Omental fat pad (tissue), 4 donors: Measurements from ENCODE around the gene BCORL1. TPM values are rescaled to one million over a fixed set of nuclear protein-coding genes. Genes with fewer than 3 reads are reported as not detected.

Source experiments
- ATAC-seq: fragments of 150-250 bp; one replicate; pipeline ENCODE4 v1.9.1; 2016; ENCODE audit warnings: mild to moderate bottlenecking, moderate library complexity; ENCODE audit not compliant: low FRiP score
- DNase-seq: peaks from one replicate; pipeline ENCODE4 v3.0.0-alpha.2; 2019; ENCODE audit warnings: low spot score
- total RNA-seq, 4 donors: library from RNA; depleted of rRNA; stranded (reverse); fragments of >200 nt; gene quantifications; one replicate each; pipeline ENCODE4 v1.1.0, GENCODE V29; 2016
- TF ChIP-seq, protein P1 (sequence below), 3 donors: fragments of 450-650 bp; IDR thresholded peaks; one replicate each; pipeline ENCODE4 v1.5.1; 2016 to 2017; ENCODE audit warnings: antibody characterized with exemption in 3 of 3, mild to moderate bottlenecking in 3 of 3, moderate library complexity in 2 of 3

BCORL1 gene
- total RNA-seq, 4 donors from 2014 or later: 4.9 to 8.0 (median 5.2) TPM

DNA sequence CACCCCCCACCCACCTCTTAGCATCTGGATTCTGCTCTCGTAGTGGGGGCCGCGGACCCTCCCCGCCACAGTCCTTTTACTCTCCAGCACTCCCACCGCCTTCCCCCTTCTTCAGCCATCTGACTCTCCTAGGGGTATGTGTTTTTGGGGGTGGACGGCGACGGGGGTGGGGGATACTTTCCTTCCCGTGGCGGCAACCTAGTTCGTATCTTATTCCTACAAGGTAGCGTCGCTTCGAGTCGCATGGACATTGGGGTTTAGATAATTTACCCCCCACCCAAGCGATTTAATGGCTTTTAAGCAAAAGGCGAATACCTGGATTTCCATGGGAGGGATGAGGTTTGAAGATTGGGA lies 1.3 kb upstream of the BCORL1 start:
- no peak for ATAC-seq
- DNase-seq: no peak
- TF ChIP-seq, protein P1, sequence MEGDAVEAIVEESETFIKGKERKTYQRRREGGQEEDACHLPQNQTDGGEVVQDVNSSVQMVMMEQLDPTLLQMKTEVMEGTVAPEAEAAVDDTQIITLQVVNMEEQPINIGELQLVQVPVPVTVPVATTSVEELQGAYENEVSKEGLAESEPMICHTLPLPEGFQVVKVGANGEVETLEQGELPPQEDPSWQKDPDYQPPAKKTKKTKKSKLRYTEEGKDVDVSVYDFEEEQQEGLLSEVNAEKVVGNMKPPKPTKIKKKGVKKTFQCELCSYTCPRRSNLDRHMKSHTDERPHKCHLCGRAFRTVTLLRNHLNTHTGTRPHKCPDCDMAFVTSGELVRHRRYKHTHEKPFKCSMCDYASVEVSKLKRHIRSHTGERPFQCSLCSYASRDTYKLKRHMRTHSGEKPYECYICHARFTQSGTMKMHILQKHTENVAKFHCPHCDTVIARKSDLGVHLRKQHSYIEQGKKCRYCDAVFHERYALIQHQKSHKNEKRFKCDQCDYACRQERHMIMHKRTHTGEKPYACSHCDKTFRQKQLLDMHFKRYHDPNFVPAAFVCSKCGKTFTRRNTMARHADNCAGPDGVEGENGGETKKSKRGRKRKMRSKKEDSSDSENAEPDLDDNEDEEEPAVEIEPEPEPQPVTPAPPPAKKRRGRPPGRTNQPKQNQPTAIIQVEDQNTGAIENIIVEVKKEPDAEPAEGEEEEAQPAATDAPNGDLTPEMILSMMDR (IDR thresholded peaks at IDR 0.05): no peak

- ATAC-seq (no peak), DNase-seq (no peak)
- TF ChIP-seq, protein P1 (IDR thresholded peaks at IDR 0.05): no peak
Observed at GRCh38 chrX:129981752-129982299, 609 bp upstream of the BCORL1 start.

DNA sequence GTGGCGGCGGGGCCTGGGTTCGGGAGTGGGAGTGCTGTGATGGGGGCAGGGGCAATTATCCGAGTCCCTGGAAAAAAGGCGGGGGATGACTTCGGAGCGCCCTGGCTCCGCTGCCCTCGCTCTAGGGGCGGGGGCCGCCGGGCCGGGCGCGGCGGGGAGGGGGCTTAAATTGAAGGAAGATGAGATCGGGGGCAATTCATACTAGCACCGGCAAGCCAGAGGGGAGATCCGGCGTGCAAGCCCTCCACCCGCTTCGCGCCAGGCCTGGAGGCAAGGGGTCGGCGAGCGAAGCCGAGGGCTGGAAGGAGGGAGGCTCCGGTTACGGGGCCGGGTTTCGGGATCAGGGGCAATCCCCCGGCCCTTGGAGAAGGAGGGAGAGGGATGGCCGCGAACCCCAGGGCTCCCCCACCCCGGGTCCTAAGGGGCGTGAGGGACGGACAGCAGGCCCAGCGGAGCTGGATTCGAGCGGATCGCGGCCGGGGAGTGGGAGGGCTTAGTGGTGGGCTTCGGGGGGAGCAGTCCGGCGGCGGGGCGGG lies 1.2 kb downstream of the BCORL1 start:
- ATAC-seq (no peak), DNase-seq (no peak)
- TF ChIP-seq, protein P1 (IDR thresholded peaks at IDR 0.05): no peak

DNA sequence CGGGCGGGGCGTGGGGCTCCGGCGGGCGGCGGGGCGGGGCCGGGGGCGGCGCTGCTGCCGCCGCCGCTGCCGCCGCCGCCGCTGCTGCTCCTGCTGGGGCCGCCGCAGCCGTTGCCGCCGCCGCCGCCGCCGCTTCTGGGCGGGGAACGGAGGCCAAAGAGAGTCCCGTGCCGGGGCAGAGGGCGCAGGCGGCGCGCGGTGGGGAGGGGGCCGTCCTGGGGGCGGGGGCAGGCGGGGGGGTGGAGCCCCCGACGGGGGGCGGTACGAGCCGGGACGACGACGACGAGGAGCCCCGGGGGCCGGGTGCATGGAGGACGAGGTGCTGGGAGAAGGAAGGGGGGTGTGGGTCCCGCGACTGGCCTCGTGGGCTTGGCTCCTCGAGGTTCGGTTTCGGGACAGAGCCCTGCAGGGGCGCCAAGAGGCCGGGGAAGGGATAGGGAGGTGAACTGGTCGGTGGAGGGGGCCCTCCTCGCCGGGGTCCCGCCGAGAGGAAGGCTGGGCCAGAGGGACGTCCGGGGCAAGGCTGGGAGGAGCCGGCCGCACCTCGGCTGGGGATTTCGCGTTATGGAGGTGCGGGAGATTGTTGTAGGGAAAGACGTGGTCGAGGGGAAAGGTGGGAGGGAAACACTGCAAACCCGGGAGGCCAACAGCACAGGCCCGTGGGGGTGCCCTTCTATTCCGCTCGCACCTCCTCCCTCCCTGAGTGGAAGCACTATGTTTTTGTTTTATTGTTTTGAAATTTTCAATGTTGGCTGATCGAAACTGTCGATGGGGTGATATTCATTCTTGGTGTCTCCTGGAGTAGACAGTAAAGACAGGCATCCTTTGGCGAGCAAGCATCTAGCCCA lies 1.9 kb downstream of the BCORL1 start:
- no peak for ATAC-seq
- TF ChIP-seq, protein P1 (IDR thresholded peaks at IDR 0.05): no peak
- DNase-seq: no peak

- DNase-seq (no peak), ATAC-seq (no peak)
- TF ChIP-seq, protein P1 (IDR thresholded peaks at IDR 0.05): no peak
Observed at GRCh38 chrX:129987871-129988270, 5.4 kb downstream of the BCORL1 start.

DNA sequence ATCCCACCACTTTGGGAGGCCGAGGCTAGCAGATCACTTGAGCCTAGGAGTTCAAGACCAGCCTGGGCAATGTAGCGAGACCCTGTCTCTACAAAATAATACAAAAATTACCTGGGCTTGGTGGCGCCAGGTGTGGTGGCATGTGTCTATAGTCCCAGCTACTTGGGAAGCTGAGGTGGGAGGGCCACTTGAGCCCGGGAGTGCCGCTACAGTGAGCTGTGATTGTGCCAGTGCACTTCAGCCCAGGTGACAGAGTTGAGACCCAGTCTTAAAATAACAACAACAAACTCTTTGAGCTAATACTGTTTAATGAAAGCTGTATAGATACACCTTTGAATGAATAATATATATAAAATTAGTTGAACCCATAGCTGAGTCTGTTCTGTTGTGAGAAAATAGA lies 9.7 kb downstream of the BCORL1 start:
- ATAC-seq (no peak), DNase-seq (no peak)
- TF ChIP-seq, protein P1 (IDR thresholded peaks at IDR 0.05): no peak
